AG08395 (cell line): ENCODE data around the gene TNRC6B.
"Not testable (repeated sequence)": the region's sequence is repeated elsewhere in the genome, so short reads cannot be mapped to it uniquely, and the experiment has no call there.

Source experiments
- DNase-seq: peaks from one replicate; pipeline ENCODE4 v3.0.0; 2012; ENCODE audit warnings: mixed read lengths, low spot score

TNRC6B gene

GRCh38 chr22:40367342-40367741, 189.6 kb downstream of the TNRC6B start:
- DNase-seq: no peak

- DNase-seq: no peak
Observed at GRCh38 chr22:40368016-40368415, 190.3 kb downstream of the TNRC6B start.

- no peak for DNase-seq
Observed at GRCh38 chr22:40368836-40369235, 191.1 kb downstream of the TNRC6B start.

GRCh38 chr22:40374567-40374966, 196.8 kb downstream of the TNRC6B start:
- no peak for DNase-seq

GRCh38 chr22:40376149-40376548, 198.4 kb downstream of the TNRC6B start:
- DNase-seq: no peak

GRCh38 chr22:40377931-40378330, 200.2 kb downstream of the TNRC6B start:
- DNase-seq: no peak

- not testable (repeated sequence) for DNase-seq
Observed at GRCh38 chr22:40378448-40378847, 200.7 kb downstream of the TNRC6B start.

- DNase-seq: no peak
Observed at GRCh38 chr22:40381461-40381860, 203.7 kb downstream of the TNRC6B start.

GRCh38 chr22:40383905-40384304, 206.2 kb downstream of the TNRC6B start:
- DNase-seq: no peak

- DNase-seq: no peak
Observed at GRCh38 chr22:40385036-40385782, 207.5 kb downstream of the TNRC6B start.
